GM19455 (cell line): ENCODE measurements around the gene PRDM16.

Experiments used
- ATAC-seq: cut with Tn5 transposase; IDR thresholded peaks from one replicate; pipeline ENCODE4 v1.9.1; 2021; ENCODE audit not compliant: unreplicated experiment

The PRDM16 gene

GRCh38 chr1:3250624-3251023 lies 181.6 kb downstream of the PRDM16 start:
- ATAC-seq = no peak

GRCh38 chr1:3251099-3251806 lies 182.2 kb downstream of the PRDM16 start:
- ATAC-seq = no peak

GRCh38 chr1:3251807-3252428 lies 182.9 kb downstream of the PRDM16 start:
- no peak for ATAC-seq

GRCh38 chr1:3255680-3256079 lies 186.7 kb downstream of the PRDM16 start:
- no peak for ATAC-seq

- ATAC-seq = no peak
Measured at GRCh38 chr1:3257788-3258187, 188.8 kb downstream of the PRDM16 start.

GRCh38 chr1:3258386-3259003 lies 189.5 kb downstream of the PRDM16 start:
- ATAC-seq = no peak

GRCh38 chr1:3259020-3259419 lies 190.0 kb downstream of the PRDM16 start:
- no peak for ATAC-seq

GRCh38 chr1:3261007-3261968 lies 192.3 kb downstream of the PRDM16 start:
- ATAC-seq = no peak

- no peak for ATAC-seq
Measured at GRCh38 chr1:3261969-3262579, 193.1 kb downstream of the PRDM16 start.

GRCh38 chr1:3262681-3263286 lies 193.8 kb downstream of the PRDM16 start:
- no peak for ATAC-seq

GRCh38 chr1:3263790-3264189 lies 194.8 kb downstream of the PRDM16 start:
- ATAC-seq = no peak

GRCh38 chr1:3264456-3264855 lies 195.5 kb downstream of the PRDM16 start:
- no peak for ATAC-seq

GRCh38 chr1:3265835-3266805 lies 197.1 kb downstream of the PRDM16 start:
- ATAC-seq = no peak

- no peak for ATAC-seq
Measured at GRCh38 chr1:3266870-3267549, 198.0 kb downstream of the PRDM16 start.

- no peak for ATAC-seq
Measured at GRCh38 chr1:3267550-3268270, 198.7 kb downstream of the PRDM16 start.

- ATAC-seq = no peak
Measured at GRCh38 chr1:3268281-3268680, 199.3 kb downstream of the PRDM16 start.

- no peak for ATAC-seq
Measured at GRCh38 chr1:3270403-3271245, 201.6 kb downstream of the PRDM16 start.
